Ishikawa (cell line): ENCODE data around the gene PTPRJ.

ENCODE experiments used
- CEBPB ChIP-seq: IDR thresholded peaks from 2 replicates; pipeline ENCODE4 v1.6.1; 2012
- CREB1 ChIP-seq: IDR thresholded peaks from 2 replicates; pipeline ENCODE4 v1.6.1; 2012; ENCODE audit warnings: low read depth
- EGR1 ChIP-seq: IDR thresholded peaks from 2 replicates; pipeline ENCODE4 v1.6.1; 2012
- EP300 ChIP-seq: IDR thresholded peaks from 2 replicates; pipeline ENCODE4 v1.6.1; 2012; ENCODE audit warnings: borderline replicate concordance
- FOXM1 ChIP-seq: IDR thresholded peaks from 2 replicates; pipeline ENCODE4 v1.6.1; 2012; ENCODE audit warnings: low read depth, borderline replicate concordance
- MAX ChIP-seq: IDR thresholded peaks from 2 replicates; pipeline ENCODE4 v1.6.1; 2012
- NFIC ChIP-seq: IDR thresholded peaks from 2 replicates; pipeline ENCODE4 v1.6.1; 2012
- RAD21 ChIP-seq: IDR thresholded peaks from 2 replicates; pipeline ENCODE4 v1.6.1; 2012; ENCODE audit warnings: low read depth
- REST ChIP-seq: IDR thresholded peaks from 2 replicates; pipeline ENCODE4 v1.6.1; 2012; ENCODE audit warnings: low read depth, mild to moderate bottlenecking
- TAF1 ChIP-seq: IDR thresholded peaks from 2 replicates; pipeline ENCODE4 v1.6.1; 2012; ENCODE audit warnings: low read depth, mild to moderate bottlenecking
- TCF12 ChIP-seq: IDR thresholded peaks from 2 replicates; pipeline ENCODE4 v1.6.1; 2012; ENCODE audit warnings: low read depth
- TEAD4 ChIP-seq: IDR thresholded peaks from 2 replicates; pipeline ENCODE4 v1.6.1; 2012
- USF1 ChIP-seq: IDR thresholded peaks from 2 replicates; pipeline ENCODE4 v1.6.1; 2012
- YY1 ChIP-seq: IDR thresholded peaks from 2 replicates; pipeline ENCODE4 v1.6.1; 2012; ENCODE audit warnings: low read depth
- ZBTB7A ChIP-seq: IDR thresholded peaks from 2 replicates; pipeline ENCODE4 v1.6.1; 2012; ENCODE audit warnings: low read depth

PTPRJ gene

GRCh38 chr11:48050304-48050703 is 69.9 kb downstream of the PTPRJ start:
- TF ChIP-seq CREB1 (no peak), MAX (no peak), REST (no peak), YY1 (no peak), EGR1 (no peak), USF1 (no peak), TCF12 (no peak), CEBPB (no peak), RAD21 (no peak), TEAD4 (no peak), EP300 (no peak), TAF1 (no peak), NFIC (no peak)

- TF ChIP-seq CEBPB = 0 out of 2 replicates have a peak, but pooled peaks have one; percentile 52
- TF ChIP-seq EGR1 = no peak
- TF ChIP-seq ZBTB7A = no peak
- no peak for TF ChIP-seq FOXM1
Observed at GRCh38 chr11:48051217-48051830, 71.0 kb downstream of the PTPRJ start.

- TF ChIP-seq TAF1 (no peak; the same call in 1 of the 2 replicates), ZBTB7A (0 out of 2 replicates have a peak, but pooled peaks have one; percentile 51), EP300 (peak; percentile 96), EGR1 (no peak), USF1 (peak; percentile 52; the same call in 1 of the 2 replicates), CEBPB (peak; percentile 81), TCF12 (peak; percentile 97), YY1 (peak; percentile 59), FOXM1 (peak; percentile 93), REST (no peak), NFIC (peak; percentile 100), RAD21 (peak; percentile 46; the same call in 1 of the 2 replicates), MAX (peak; percentile 87), TEAD4 (peak; percentile 100), CREB1 (no peak)
Observed at GRCh38 chr11:48052183-48053044, 72.1 kb downstream of the PTPRJ start.

- TF ChIP-seq CEBPB = peak; percentile 44; the same call in 1 of the 2 replicates
- TF ChIP-seq EP300 = no peak
- no peak for TF ChIP-seq CREB1
Observed at GRCh38 chr11:48054994-48055291, 74.6 kb downstream of the PTPRJ start.

- TF ChIP-seq REST (no peak), CEBPB (no peak), TEAD4 (peak; percentile 79), EP300 (peak; percentile 85), MAX (peak; percentile 25; the same call in 1 of the 2 replicates), RAD21 (peak; percentile 11; the same call in 1 of the 2 replicates), EGR1 (no peak), YY1 (no peak), USF1 (no peak), CREB1 (no peak), ZBTB7A (no peak), TCF12 (peak; percentile 87), FOXM1 (peak; percentile 86), NFIC (peak; percentile 54; the same call in 1 of the 2 replicates), TAF1 (no peak)
Observed at GRCh38 chr11:48055292-48056132, 75.2 kb downstream of the PTPRJ start.
